GM12875 (cell line): ENCODE results near the gene FCF1.

Experiments used
- H3K4me3 ChIP-seq: one replicate; pipeline ENCODE4 v1.5.1; 2011; ENCODE audit warnings: low read depth, low read length, control low read depth
- TF ChIP-seq, protein P1 (sequence below): IDR thresholded peaks from 2 replicates; pipeline ENCODE4 v1.5.1; 2011; ENCODE audit warnings: low read depth, mild to moderate bottlenecking, control low read depth, inconsistent platforms, low read length, moderate library complexity, borderline replicate concordance; ENCODE audit not compliant: insufficient read depth

The FCF1 gene, protein sequence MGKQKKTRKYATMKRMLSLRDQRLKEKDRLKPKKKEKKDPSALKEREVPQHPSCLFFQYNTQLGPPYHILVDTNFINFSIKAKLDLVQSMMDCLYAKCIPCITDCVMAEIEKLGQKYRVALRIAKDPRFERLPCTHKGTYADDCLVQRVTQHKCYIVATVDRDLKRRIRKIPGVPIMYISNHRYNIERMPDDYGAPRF

DNA sequence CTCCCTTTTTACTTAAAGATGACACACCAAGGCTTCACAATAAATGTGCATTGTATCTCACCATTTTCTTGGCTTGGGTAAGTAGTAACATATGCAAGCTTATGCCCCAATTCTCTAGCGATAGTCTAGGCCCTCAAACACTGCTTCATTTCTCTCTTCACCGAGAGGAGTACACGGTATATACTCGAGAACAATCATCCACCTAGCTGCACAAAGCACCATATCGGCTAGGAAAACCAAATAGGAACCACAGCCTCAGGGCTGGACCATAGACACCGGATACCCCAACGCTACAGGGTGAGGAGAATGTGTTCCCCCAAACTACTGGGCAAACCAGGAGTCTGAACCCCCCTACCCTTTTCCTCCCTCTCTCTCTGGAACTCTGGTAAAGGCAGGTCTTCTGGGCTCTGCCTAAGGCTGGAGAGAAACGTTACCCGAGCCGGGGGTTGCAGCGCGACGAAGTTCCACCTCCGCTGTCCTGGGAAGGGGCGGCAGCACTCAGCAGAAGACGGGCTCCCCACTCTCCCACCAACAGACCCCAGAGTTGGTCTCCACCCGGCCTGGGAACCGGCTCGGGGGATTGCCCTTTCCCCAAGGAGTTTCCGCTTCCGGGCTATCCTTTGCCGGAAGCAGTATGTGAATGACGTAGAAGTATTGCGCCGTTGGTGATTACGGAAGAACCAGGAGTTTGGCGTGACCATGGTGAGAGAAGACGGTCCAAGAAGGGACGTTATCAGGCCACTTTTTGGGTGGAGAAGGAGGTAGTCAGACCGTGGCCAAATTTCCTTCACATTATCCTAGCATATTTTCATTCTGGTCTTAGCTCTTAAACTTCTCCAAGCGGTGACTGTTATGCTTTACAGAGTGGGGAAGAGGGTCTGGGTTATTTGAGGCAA, at the start of gene FCF1, which contains the start of gene AREL1:
Gene FCF1, plus strand, starts transcription at position 646 of the 896 bp plus-strand sequence. Its CDS starts 54 bp downstream, at position 700.
Gene AREL1, minus strand, starts transcription at position 582 of the 896 bp plus-strand sequence. CDS start 27,465 bp downstream, outside the sequence.
- H3K4me3 ChIP-seq = peak within 1 kb of the TSS; percentile 87
- TF ChIP-seq, protein P1, sequence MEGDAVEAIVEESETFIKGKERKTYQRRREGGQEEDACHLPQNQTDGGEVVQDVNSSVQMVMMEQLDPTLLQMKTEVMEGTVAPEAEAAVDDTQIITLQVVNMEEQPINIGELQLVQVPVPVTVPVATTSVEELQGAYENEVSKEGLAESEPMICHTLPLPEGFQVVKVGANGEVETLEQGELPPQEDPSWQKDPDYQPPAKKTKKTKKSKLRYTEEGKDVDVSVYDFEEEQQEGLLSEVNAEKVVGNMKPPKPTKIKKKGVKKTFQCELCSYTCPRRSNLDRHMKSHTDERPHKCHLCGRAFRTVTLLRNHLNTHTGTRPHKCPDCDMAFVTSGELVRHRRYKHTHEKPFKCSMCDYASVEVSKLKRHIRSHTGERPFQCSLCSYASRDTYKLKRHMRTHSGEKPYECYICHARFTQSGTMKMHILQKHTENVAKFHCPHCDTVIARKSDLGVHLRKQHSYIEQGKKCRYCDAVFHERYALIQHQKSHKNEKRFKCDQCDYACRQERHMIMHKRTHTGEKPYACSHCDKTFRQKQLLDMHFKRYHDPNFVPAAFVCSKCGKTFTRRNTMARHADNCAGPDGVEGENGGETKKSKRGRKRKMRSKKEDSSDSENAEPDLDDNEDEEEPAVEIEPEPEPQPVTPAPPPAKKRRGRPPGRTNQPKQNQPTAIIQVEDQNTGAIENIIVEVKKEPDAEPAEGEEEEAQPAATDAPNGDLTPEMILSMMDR = no peak

DNA sequence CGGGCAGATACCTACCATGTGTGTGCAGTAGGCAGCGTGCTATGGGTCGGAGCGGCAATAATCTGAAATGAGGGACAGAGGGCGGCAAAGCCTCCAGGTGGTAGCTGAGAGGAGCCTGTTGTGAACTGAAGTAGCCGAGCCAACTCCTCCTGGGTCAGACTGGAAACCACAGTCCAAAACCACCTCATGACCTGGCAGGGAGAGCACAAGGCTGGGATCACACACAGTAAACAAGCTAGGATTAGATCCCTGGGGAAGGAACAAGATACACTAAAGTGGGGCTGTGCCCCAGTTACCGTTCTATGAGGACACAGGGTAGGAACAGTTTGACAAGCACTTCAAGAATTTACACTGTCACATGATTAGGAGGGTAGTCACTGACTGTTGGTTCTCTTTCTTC, 49.1 kb upstream of the FCF1 start:
- H3K4me3 ChIP-seq = no peak overlapping the region
- TF ChIP-seq, protein P1 = no peak

DNA sequence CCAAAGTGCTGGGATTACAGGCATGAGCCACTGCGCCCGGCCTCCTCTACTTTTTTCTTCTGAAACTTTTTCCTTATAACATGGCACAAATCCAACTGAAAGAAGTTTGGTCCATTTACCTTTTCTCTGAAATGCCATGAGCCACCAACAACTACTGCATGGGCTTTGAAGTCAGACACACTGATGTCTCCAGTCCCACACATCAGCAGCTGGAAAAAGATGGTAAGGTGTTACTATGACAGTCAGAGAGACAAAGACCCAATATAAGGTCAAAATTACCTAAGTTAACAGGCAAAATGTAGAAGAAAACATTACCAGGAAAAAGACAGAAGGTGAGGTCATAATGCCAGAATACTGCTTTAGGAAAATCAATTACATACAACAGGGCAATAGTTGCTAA, 48.2 kb upstream of the FCF1 start:
- TF ChIP-seq, protein P1 = no peak
- H3K4me3 ChIP-seq = no peak overlapping the region

DNA sequence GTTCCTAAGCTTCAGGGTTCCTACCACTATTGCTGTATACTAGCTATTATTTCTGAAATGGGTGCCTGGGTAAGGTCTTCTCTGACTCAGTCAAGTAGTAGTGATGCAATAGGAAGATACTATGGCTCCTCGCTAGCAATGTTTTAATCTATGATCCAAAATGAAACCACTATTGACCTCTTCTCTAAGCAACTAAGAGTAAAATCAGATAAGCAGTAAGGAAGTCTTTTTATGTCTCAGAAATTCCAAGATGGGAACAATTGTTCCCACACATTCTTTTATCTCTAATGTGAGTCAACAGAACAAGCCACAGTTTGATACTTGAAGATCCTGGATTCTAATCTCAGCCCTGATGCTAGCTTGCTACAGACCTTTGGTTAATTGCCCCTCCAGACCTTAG, 45.2 kb upstream of the FCF1 start:
- TF ChIP-seq, protein P1 = no peak
- no peak overlapping the region for H3K4me3 ChIP-seq

DNA sequence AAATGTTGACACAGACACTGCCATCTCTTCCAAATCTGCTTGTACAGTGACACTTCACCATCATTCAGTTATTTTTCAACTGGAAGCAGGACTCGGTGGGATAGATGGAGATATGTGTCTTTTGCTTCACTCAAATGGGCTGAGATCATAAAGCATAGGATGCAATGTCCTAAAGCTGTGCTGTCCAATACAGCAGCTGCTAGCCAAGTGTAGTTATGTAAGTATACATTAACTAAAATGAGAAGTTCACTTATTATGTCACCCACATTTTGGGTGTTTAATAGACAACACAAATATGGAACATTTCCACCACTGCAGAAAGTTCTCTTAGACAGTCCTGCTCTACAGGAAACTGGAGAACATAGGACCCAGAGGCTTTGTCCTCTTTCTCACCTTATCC, 43.7 kb upstream of the FCF1 start:
- TF ChIP-seq, protein P1 = no peak
- no peak overlapping the region for H3K4me3 ChIP-seq

DNA sequence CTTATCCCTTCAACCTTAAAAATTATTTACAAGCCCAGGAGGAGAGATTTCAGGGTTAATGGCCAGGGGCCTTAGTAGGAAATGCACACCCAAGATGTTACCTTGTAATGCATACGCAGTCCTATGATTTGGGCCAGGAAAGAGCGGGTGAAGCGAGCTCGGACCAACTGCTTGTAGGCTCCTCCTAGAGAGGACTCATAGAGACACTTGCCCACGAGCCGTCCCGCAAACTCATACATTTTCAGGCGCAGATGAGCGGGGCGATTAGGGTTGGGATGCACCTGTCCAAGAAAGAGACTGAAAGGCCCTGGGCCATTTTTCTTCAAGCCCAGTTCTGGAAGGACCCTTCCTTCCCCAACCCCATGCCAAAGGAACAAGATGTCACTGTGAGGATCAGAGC, 43.1 kb upstream of the FCF1 start:
- TF ChIP-seq, protein P1 = no peak
- no peak overlapping the region for H3K4me3 ChIP-seq
